ENCODE measurements around the gene SMCO1. TPM values are rescaled to one million over a fixed set of nuclear protein-coding genes. Genes with fewer than 3 reads are reported as not detected.

The SMCO1 gene
- total RNA-seq, 1 experiment from 2014 or later: not detected

DNA sequence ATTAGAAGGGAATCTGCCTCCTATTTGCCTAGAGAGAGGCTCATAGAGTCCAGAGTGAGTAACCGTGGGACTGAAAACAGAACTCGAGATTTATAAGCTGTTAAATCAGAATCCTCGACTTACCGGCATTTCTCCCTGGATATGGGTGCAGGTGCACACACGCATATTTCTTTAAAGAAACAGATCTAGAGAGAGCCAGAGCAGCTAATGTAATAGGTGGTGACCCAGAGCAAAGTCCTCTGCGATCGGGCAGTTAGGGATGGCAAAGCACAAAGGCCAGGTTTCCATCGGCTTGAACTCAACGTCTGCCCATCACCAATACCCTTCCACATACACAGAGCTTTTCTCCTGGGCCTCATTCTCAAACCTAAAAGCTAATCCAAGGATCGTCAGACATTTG is 25.4 kb downstream of the SMCO1 start:
- no TSS peak for BruUV-seq (replicated peaks)
- Mint-ChIP-seq H3K9me3 (ENCODE audit: unreplicated experiment) (no peaks in the 10 kb centered on the region), H3K27me3 (ENCODE audit: insufficient read depth, unreplicated experiment) (no peaks in the 10 kb centered on the region), H3K36me3 (ENCODE audit: insufficient read depth, unreplicated experiment) (peaks cover 21% of the 10 kb centered on the region), H3K4me3 (ENCODE audit: unreplicated experiment) (no peak overlapping the region), H3K27ac (ENCODE audit: unreplicated experiment) (no peak overlapping the region), H3K4me1 (ENCODE audit: low read depth, unreplicated experiment) (no peaks in the 10 kb centered on the region)
- DNase-seq: no peak
- H3K4me3 ChIP-seq (ENCODE audit: low read depth, low read length): no peak overlapping the region
- POLR2A ChIA-PET: no interaction called here
- no peaks in the 10 kb centered on the region for H3K4me1 ChIP-seq
- TF ChIP-seq, protein P1, sequence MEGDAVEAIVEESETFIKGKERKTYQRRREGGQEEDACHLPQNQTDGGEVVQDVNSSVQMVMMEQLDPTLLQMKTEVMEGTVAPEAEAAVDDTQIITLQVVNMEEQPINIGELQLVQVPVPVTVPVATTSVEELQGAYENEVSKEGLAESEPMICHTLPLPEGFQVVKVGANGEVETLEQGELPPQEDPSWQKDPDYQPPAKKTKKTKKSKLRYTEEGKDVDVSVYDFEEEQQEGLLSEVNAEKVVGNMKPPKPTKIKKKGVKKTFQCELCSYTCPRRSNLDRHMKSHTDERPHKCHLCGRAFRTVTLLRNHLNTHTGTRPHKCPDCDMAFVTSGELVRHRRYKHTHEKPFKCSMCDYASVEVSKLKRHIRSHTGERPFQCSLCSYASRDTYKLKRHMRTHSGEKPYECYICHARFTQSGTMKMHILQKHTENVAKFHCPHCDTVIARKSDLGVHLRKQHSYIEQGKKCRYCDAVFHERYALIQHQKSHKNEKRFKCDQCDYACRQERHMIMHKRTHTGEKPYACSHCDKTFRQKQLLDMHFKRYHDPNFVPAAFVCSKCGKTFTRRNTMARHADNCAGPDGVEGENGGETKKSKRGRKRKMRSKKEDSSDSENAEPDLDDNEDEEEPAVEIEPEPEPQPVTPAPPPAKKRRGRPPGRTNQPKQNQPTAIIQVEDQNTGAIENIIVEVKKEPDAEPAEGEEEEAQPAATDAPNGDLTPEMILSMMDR (IDR thresholded peaks at IDR 0.05; ENCODE audit: insufficient read depth in 1 of 2, low read depth in 1 of 2, low read length in 1 of 2, severe bottlenecking in 1 of 2, unreplicated experiment in 1 of 2): no peak
- CTCF ChIA-PET: no interaction called here
- H3K27me3 ChIP-seq (replicated peaks; ENCODE audit: control insufficient read depth, insufficient read depth, low read length): no peaks in the 10 kb centered on the region
- no peaks in the 10 kb centered on the region; the same call in 1 of the 2 replicates for H3K36me3 ChIP-seq (ENCODE audit: control insufficient read depth, insufficient read depth, low read length)
- intact Hi-C loops (cut with micrococcal nuclease; ENCODE audit: unreplicated experiment): loop anchor here (5.0 kb wide), 1 partner anchor 78 kb away; the partner anchor contains the start of genes FBXO45 and WDR53
- H3K9me3 ChIP-seq: no peaks in the 10 kb centered on the region

DNA sequence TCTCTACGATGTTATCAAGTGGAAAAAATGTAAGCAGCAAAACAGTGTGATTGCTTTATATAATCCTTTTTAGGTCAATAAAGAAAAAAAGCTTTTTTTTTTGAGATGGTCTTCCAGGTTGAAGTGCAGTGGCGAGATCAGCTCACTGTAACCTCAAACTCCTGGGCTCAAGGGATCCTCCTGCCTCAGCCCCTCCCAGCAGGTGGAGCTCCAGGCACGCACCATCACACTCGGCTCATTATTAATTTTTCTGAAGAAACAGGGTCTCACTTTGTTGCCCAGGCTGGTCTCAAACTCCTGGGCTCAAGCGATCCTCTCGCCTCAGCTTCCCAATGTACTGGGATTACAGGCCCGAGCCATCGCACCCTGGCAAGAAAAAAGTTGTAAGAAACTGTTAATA is 28.9 kb downstream of the SMCO1 start:
- TF ChIP-seq, protein P1 (IDR thresholded peaks at IDR 0.05; ENCODE audit: insufficient read depth in 1 of 2, low read depth in 1 of 2, low read length in 1 of 2, severe bottlenecking in 1 of 2, unreplicated experiment in 1 of 2): peak; percentile 31 to 51
- Mint-ChIP-seq H3K27ac (ENCODE audit: unreplicated experiment) (no peak overlapping the region), H3K36me3 (ENCODE audit: insufficient read depth, unreplicated experiment) (peaks cover 40% of the 10 kb centered on the region), H3K27me3 (ENCODE audit: insufficient read depth, unreplicated experiment) (no peaks in the 10 kb centered on the region), H3K9me3 (ENCODE audit: unreplicated experiment) (no peaks in the 10 kb centered on the region), H3K4me1 (ENCODE audit: low read depth, unreplicated experiment) (no peaks in the 10 kb centered on the region), H3K4me3 (ENCODE audit: unreplicated experiment) (no peak overlapping the region)
- H3K9me3 ChIP-seq: no peaks in the 10 kb centered on the region
- intact Hi-C loops (cut with micrococcal nuclease; ENCODE audit: unreplicated experiment): loop anchor here (5.0 kb wide), 1 partner anchor 81 kb away; the partner anchor contains the start of genes FBXO45 and WDR53
- no peaks in the 10 kb centered on the region for H3K4me1 ChIP-seq
- H3K4me3 ChIP-seq (ENCODE audit: low read depth, low read length): no peak overlapping the region
- CTCF ChIA-PET: interaction anchor here (1.1 kb wide), 1 partner anchor 15 kb away, joined by 3 read pairs; no protein-coding TSS in a partner anchor
- DNase-seq: peak in 1 of 2 experiments; percentile 37
- H3K36me3 ChIP-seq (ENCODE audit: control insufficient read depth, insufficient read depth, low read length): peaks cover 2% of the 10 kb centered on the region; the same call in 1 of the 2 replicates
- POLR2A ChIA-PET: no interaction called here
- no peaks in the 10 kb centered on the region for H3K27me3 ChIP-seq (replicated peaks; ENCODE audit: control insufficient read depth, insufficient read depth, low read length)
- no TSS peak for BruUV-seq (replicated peaks)

DNA sequence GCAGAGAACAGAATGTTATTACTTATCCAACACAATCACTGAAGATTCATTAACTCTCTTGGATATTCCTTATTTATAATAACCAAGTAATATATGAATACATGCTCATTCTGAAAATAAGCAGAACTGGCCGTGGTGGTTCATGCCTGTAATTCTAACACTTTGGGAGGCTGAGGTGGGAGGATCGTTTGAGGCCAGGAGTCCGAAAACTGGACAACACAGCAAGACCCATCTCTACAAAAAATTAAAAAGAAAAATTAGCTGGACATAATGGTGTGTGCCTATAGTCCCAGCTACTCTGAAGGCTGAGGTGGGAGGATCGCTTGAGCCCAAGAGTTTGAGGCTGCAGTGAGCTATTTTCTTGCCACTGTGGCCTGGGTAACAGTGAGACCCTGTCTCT is 37.5 kb downstream of the SMCO1 start:
- no peaks in the 10 kb centered on the region for H3K9me3 Mint-ChIP-seq (ENCODE audit: unreplicated experiment)
- no peak for DNase-seq
- peaks cover 56% of the 10 kb centered on the region for H3K36me3 Mint-ChIP-seq (ENCODE audit: insufficient read depth, unreplicated experiment)
- intact Hi-C loops (cut with micrococcal nuclease; ENCODE audit: unreplicated experiment): no loop called here
- Histone ChIP-seq H3K4me1 (no peaks in the 10 kb centered on the region), H3K4me3 (ENCODE audit: low read depth, low read length) (no peak overlapping the region), H3K36me3 (ENCODE audit: control insufficient read depth, insufficient read depth, low read length) (no peaks in the 10 kb centered on the region), H3K9me3 (no peaks in the 10 kb centered on the region), H3K27me3 (replicated peaks; ENCODE audit: control insufficient read depth, insufficient read depth, low read length) (no peaks in the 10 kb centered on the region)
- TF ChIP-seq, protein P1 (IDR thresholded peaks at IDR 0.05; ENCODE audit: insufficient read depth in 1 of 2, low read depth in 1 of 2, low read length in 1 of 2, severe bottlenecking in 1 of 2, unreplicated experiment in 1 of 2): no peak
- ChIA-PET CTCF (no interaction called here), POLR2A (no interaction called here)
- no peaks in the 10 kb centered on the region for H3K27me3 Mint-ChIP-seq (ENCODE audit: insufficient read depth, unreplicated experiment)
- no peak overlapping the region for H3K27ac Mint-ChIP-seq (ENCODE audit: unreplicated experiment)
- BruUV-seq (replicated peaks): no TSS peak
- no peaks in the 10 kb centered on the region for H3K4me1 Mint-ChIP-seq (ENCODE audit: low read depth, unreplicated experiment)
- H3K4me3 Mint-ChIP-seq (ENCODE audit: unreplicated experiment): no peak overlapping the region

Measured in Caco-2 (cell line).